Left kidney (tissue), 2 donors: ENCODE results near the gene NTRK3. TPM values are rescaled to one million over a fixed set of nuclear protein-coding genes. Genes with fewer than 3 reads are reported as not detected.

Source experiments
- DNase-seq: peaks from one replicate; pipeline ENCODE4 v3.0.0-alpha.2; 2013
- polyA plus RNA-seq: library from polyadenylated mRNA; unstranded; fragments of 120-200 nt; gene quantifications from one replicate; pipeline ENCODE4 v1.2.1, GENCODE V29; 2013; ENCODE audit not compliant: insufficient read length

NTRK3 gene
- polyA plus RNA-seq, 1 donor: 13.7 TPM

DNA sequence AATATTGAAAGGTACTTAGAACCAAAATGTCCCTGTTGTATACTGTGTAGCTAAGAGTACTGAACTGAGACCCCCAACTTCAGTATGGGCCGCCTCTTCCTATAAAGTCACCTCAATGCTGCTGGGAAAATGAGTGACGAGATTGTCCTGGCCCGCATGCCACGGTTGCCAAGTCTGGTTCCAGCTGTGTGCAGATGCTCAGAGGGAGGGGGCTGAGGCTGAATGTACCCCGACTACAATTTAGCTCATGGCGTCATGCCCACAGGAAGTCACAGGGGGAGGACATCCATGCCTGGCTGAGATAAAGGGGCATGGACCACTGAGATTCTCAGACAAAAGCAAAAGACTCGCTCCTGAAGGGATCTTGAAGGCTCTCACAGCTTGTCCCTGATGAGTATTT, 271.1 kb downstream of the NTRK3 start:
- DNase-seq: no peak

DNA sequence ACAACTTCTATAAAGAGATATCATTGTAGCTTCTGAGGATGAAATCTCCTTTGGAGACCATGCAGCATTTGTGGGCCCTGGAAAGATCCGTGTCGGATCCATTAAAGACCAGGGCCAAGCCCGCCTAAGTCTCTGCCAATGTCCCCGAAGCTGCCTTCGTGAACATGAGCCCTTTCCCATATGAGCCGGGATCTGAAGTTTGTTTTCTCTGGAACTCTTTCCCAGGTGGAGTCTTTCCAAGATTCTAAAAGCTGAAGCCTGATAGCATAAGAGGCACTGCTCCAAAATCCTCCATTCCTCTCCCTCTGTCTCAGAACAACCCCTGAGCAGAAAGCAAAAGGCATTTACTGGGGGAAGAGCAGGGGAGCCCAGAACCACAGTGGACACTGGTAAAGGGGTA, 274.6 kb downstream of the NTRK3 start:
- DNase-seq: peak; percentile 12

DNA sequence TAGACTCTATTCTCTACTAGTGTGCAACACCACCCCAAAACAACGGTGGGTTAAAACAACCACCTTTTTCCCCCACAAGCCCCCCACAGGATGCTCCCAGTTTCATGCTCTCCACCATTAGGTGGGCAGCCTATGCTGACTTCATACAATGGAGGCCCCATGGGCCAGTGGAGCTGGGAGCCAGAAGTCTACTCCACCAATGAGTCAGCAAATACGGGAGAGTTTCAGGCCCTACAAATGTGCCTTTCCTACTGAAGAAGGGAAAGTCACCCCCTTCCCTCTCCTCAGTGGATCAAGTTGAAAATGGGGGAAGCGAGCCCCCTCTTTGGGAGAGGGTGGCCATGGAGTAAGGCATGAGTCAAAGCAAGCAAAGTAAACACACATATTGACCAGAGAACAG, 278.6 kb downstream of the NTRK3 start:
- no peak for DNase-seq

DNA sequence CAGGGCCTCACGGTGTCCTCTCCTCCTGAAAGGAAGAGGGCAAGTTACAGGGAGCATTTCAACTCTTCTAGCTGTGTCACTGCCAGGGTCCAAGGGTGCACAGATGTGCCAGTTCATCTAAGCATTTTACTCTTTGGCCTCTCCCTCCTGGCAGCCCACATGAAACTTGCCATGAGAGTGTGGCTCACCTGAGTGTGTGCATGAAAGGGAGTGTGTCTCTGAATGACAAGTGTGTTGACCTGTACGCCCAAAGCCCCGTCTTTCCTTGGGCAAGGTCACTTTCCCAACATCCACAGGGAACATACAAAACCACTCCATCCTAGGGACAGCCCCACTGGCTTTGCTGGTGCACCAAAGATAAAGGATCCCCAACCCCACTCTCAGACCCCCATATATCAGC, 280.0 kb downstream of the NTRK3 start:
- DNase-seq: no peak

DNA sequence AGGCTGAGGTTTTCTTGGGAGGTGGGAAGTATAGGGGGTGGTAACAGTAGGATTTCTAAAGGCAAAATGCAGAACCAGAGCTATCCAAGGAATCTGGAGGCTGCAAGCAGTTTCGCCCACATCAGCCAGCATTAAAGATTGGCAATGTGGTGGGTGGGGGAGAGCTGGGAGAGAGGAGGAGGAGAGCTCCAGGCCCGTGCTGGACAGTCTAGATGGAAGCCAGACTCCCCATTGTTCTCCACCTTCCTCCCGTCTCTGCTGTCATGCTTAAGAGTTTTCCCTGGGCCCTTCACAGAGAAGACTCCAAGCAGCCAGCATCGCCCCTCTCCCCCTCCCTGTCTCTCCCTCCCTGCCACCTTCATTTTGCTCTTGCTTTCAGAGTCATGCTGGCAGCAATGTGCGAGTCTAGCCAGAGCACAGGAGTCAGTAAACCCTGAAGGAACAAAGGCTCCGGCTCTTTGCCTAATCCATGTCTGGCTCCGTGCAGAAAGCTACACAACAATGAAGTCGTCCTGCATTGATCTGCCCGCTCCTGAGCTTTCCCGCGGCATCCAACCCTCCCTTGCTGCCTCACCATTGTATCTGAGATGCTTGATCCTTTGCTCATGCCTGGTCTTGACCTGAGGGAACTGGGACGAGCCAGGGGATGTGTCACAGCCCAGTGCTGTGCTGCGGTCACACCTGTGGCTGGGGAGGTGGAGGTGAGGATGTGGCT, 282.9 kb downstream of the NTRK3 start:
- no peak for DNase-seq

DNA sequence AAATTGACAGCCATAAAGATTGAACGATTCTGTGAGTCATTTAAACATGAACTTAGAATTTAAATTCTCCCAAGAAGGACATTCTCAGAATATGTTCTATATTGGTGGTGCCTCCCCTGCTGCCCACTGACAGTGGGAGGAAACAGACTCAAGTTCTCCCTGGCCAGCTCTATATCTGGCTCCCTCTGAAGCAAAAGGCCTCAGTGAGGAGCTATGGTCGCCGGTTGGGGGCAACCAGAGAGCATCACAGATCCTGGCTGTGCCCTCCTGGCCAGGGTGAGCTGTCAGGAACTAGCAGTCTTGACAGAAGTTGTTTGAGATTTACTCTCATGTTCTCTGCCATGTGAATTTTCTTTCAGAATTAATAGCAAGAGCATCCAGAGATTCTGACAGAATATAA, 285.5 kb downstream of the NTRK3 start:
- DNase-seq: no peak

DNA sequence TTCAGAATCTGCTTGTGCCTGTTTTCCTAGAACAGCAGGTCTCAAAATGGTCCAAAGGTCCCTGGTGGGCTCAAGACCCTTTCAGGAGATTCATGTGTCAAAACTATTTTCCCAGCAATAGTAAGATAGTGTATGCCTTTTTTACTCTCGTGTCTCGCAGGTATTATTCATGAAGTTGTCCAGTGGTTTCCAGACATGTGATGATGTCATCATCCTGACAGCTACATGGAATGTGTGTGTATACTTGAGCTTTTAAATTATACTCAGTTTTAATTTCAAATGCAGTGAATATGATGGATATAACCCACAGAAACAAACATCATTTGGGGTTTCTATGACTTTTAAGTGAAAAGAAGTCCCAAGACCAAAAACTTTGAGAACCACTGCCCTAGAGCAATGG, 288.6 kb downstream of the NTRK3 start:
- DNase-seq: no peak

DNA sequence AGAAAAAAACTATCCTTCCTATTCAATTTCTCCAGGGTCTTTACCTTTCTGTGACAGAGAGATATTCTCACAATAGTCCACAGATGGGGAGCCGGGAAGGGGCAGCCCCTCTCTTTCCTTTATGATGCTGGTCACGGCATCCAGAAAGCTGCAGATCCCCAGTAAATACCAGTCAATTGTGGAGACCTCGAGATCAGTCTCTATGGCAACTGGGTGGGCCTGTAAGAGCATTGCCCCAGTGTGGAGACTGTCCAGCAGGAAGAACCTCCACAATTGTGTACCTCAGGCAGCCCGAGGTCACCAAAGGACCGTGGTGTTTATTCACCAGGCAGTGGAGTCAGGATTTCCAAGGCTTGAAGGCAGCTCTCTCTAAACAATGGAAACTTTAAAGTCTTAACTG, 291.2 kb downstream of the NTRK3 start:
- no peak for DNase-seq

DNA sequence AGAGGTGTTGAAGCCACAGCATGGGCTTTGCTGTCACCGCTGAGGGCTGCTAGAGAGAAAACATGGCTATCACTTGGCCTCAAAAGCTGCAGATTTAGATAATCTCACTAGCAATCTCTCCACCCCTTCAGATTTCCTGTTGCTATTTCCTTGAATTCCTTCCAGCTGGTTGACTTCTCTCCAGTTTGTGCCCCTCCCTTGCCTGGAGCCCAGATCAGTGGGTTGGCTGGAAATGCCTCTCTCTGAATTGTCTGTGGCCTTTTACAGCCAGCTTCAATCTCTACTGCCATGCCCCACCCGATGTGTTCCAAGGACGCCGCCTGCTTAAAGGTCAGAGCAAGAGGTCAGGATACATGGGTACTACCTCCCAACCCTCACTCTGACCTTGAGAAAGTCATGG, 294.1 kb downstream of the NTRK3 start:
- DNase-seq: no peak

DNA sequence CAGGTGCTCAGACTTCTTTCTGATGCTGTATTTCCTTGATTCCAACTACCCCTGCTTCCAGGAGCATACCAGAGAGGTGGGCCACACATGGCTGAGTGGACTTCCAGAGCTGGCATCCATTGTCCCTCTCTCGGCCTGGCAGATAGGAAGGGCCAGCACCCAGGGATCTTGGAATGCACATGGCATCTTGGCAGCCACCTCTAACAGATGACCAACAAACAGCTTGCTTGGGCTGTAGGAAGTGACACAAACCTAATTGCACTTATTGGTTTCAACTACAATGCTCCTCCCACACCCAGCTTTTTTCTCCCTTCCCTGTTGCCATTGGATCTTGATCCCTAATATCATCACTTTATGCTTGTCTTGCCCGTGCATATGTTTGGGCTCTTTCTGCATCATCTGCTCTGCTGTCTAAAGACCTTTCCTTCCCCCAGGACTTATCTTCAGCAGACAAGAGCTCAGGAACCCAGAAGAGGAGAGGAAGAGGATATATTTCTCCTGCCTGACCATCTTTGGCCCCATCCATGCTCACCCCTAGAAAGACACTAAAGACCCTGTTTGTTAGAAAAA, 294.6 kb downstream of the NTRK3 start:
- no peak for DNase-seq

DNA sequence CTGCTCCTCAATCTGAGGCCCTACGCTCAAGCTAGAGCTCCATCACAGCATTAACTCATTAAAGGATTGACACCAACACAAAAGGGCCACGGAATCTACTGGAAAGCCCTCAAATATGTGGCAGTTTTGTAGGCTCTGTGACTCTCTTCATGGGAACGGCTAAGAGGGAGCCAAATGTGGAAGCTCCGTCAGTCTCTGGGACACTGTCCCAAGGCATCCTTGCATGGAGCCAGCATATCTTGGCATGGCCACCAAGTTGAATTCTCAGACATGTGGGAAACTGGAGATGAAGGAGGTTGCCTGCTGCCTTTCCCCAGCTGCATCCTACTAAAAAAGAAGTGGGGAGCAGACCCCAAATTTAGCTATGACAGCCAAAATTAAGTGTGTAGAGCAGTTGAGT, 296.9 kb downstream of the NTRK3 start:
- no peak for DNase-seq

DNA sequence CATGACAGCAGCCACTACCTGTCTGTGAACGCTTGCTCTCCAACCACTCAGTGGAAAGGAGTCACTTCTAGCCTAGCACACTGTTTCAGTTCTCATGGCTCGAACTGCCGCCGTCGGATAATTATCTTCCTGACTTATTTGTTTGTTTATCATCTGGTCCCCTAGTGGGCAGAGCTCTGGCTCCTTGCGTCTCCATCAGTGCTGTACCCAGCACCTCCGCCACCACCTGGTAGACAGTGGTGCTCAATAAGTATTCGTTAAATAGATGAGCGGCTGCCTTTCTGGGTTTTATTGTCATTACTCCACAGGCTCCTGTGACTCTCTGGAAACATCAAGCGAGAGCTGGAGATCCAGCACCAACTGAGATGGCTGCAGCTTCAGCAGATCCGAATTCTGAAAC, 297.5 kb downstream of the NTRK3 start:
- DNase-seq: no peak

DNA sequence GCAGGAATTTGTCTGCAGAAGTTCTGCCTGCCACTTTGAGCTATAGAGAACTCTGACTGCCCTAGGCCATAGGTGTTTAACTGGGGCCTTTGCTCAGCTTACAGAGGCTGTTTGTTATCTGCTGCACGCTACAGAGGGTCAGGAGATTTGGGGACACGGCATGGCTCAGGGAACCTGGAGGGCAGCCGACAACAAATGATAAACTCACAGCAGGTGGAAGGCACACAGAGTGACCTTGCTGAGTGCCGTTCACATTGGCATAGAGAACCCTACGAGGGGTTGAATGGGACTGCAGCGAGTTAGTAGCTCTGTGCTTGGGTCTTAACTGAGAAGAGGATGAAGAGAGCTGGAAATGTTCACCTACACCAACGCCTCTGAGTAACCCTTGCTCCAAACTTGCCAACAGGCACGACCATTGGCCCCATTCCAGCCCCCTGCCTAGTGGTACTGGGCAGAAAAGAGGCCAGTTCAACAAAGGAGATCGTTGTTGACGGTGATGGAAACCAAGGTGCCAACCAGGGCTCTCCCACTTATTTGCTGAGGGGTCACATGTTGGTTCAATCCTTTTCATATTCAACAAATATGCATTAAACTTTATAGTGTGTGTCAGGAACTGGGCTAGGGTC, 301.1 kb downstream of the NTRK3 start:
- no peak for DNase-seq

DNA sequence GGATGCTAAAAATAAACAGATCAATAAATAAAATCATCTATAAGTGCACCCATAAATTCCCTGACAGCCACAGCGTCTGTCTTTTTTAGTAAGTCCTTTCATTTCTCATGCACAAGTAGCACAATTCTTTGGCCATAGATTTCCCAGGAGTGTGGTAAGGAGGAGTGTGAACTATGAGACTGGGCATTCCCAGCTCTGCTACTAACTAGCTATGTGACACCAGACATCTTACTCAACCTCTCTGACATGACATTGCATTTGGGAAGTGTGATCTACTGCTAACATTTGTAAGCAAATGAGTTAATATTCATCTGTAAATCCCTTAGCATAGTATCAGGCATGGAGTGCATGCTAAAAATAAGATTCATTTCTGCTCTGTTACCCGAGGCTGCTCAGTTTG, 301.7 kb downstream of the NTRK3 start:
- DNase-seq: no peak

DNA sequence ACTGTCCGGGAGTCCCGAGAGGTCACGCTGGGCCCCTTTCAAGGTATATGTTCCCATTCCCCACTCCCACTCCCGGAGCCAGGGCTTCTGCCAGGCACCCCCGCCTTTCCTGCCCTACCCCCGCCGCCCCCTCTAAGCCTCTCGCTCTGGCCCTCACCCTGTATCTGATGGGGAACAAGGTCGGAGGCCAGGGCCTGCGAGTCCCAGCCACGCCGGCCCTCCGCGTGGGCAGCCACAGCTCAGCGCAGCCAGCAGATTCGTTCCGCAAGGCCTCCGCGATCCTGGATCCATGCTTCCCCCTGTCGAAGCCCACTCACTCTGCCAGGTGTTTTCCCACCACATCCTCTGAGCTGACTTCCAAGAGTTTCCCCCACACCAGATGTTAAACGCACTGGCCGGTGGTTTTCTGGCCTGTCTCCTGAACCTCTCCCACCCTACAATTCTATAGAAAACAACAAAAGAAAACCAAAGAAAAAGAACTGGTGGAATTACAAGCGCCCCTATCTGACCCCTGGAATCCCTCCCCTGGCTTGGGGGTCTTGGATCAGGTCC, 303.7 kb downstream of the NTRK3 start:
- DNase-seq: no peak

DNA sequence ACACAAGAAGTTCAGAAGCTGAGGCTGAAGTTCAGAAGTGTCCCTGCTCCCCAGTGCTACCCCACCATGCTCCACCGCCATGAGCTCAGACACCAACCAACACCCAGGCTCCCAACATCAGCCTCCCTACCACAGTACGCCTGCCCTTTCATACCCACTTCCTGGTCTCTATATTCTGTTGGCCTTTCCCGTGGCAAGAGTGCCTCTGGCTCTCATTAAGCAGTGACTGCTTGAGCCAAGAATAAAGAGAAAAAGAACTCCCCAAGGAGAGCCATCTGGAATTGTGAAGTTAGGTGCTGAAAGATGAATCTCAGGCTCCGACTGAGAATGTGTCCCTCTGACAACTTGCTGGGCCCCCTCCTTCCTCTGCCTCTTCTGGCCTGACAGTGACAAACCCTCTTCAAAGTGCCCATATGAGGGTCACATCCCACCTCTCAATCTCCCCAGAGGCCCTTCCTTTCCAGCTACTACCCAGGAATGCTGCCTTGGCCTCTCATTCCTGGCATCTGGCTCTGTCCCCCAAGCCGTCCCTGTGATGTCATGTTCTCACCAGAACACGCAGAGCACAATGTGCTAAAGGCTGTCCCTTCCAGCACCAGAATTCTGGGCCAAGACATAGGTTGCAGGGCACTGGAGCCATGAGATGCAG, 306.8 kb downstream of the NTRK3 start:
- no peak for DNase-seq

DNA sequence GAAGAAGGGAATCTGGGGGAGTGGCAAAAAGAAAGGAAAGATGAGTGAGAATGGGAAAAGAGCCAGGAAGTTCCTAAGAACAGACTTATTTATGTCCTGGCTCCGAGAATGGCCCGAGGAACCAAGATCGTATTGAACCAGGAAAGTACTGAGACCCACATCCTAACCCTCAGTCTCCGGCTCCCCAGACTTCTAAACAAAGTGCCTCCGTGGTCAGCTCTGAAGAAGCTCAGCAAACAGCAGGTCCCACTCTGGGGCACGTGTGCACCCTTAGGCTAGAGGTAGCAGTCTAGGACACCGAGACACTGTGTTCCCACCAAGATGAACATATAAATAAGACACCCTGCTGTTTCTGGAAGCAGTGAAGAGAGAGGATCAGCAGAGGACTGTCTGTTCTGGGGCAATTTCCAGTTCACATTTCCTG, 307.4 kb downstream of the NTRK3 start:
- DNase-seq: no peak

DNA sequence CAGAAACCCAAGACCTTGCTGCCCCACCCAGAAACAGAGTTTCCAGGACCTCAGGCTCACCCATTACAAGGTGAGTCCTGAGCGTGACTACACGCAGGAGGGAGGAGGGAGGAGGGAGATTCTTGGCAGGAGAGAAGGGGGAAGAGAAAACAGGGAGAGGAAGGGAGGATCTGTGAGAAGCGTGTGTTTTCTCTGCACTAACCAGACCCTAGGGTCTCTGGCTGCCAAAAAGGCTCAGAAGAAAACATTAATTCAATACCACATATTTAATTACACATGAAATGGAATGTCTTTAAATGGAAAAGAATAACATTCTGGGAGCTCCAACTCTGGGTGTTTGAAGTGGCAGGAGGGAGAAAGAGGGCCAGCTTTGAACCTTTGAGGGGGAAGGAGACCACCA, 309.0 kb downstream of the NTRK3 start:
- no peak for DNase-seq

DNA sequence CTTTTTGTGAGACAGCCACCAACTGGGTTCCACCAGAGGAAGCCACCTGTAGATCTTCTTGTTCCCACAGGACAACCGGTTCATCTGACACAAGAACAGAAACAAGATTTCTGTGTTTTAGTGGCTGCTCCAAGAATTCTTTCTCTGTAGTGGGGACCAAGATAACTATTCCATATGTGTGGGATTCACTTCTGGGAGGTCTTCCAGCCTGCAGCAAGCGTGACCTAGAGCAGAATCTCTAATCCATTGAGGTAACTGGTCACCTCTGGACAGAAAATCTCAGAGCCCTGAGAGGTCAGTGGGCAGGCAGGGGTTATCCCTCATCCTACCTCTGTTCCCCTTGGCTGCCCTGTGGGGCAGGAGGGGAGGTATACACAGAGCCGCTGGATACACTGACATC, 311.3 kb downstream of the NTRK3 start:
- no peak for DNase-seq

DNA sequence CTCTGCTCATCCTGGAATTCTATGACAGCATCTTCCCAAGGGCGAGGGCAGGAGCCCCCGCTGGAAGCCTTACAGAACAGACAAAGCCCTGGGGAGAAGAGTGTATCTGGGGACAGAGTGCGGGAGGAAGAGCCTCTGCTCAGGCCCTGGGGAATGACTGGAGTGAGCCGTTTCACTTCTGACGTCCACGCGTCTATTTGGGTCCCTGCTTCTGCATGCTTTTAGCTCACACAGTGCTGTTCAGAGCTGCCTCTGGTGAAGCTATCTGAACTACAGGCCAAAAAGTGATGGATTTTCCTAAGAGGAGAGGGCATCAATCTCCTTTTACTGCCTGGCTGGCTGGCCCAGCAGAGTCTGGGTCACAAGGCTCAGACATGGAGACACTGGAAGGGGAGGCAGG, 311.8 kb downstream of the NTRK3 start:
- no peak for DNase-seq

DNA sequence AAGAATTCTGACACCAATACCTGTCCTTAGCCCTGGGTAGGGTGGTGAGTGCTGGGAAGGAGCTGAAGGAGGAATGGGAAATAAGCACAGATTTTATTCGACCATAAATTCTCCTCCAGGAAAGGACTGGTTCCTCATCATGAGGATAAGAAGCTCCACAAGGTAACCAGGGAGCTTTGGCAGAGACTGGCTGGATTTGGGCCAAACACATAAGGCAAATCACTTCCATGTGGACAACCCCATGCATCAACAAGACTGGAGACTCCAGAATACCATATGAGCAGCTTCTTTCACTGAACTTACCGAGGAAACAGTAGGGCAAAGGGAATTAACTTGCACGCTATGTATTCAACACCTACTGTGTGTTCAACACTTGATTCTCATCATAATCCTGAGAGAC, 312.5 kb downstream of the NTRK3 start:
- no peak for DNase-seq

DNA sequence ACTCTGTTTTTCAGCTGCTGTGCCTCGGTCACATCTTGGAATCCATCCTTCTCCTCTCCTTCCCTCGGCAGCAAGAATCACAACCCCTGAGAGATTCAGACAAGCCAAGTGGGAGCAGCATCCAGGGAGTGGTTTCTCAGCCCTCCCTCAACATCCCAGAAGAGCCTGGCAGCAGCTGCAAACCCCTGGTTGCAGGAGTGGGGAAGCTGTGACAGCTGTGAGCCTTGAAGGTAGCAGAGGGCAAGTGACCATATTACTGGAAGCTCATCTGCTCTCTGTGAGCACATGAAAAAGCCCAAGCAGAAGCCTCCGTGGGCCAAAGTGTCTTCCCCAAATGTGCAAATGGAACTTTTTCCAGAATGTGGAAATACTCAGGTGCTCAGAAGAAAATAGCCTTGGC, 312.9 kb downstream of the NTRK3 start:
- no peak for DNase-seq

DNA sequence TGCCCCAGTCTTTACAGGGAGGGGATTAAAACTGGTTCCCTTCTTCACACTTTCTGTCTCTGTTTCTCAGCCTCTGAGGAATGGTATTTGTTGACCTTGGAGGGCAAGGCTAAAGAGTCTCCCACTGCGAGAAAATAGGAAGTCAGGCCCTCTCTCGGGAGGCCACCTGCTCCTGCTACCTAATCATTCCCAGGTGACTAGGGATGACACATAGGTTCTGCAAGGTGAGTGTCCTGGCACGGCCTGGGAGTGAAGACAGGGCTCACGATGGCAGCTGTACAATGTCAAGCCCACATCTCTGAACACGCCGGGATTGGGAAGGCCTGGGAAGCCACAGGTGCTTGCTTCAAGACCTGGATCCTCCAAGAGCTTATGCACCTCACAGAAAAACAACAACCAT, 314.2 kb downstream of the NTRK3 start:
- no peak for DNase-seq
